Left renal pelvis (tissue), 4 donors: Measurements from ENCODE around the gene GLRA1. TPM values are rescaled to one million over a fixed set of nuclear protein-coding genes. Genes with fewer than 3 reads are reported as not detected.
"Not testable (repeated sequence)": the region's sequence is repeated elsewhere in the genome, so short reads cannot be mapped to it uniquely, and the experiment has no call there.

Experiments
- DNase-seq, 4 donors: peaks; one replicate each; pipeline ENCODE4 v3.0.0-alpha.2; 2013; ENCODE audit warnings: low read depth in 4 of 4, low spot score in 3 of 4
- polyA plus RNA-seq, 4 donors: library from polyadenylated mRNA; unstranded; fragments of 120-200 nt; gene quantifications; one replicate each; pipeline ENCODE4 v1.2.1, GENCODE V29; 2013; ENCODE audit not compliant: insufficient read length in 4 of 4

Gene GLRA1
- polyA plus RNA-seq, 4 donors, result not detected

- no peak for DNase-seq
Observed at GRCh38 chr5:151886546-151887275, 37.9 kb downstream of the GLRA1 start.

GRCh38 chr5:151885138-151885908 lies 39.3 kb downstream of the GLRA1 start:
- DNase-seq, result no peak

DNA sequence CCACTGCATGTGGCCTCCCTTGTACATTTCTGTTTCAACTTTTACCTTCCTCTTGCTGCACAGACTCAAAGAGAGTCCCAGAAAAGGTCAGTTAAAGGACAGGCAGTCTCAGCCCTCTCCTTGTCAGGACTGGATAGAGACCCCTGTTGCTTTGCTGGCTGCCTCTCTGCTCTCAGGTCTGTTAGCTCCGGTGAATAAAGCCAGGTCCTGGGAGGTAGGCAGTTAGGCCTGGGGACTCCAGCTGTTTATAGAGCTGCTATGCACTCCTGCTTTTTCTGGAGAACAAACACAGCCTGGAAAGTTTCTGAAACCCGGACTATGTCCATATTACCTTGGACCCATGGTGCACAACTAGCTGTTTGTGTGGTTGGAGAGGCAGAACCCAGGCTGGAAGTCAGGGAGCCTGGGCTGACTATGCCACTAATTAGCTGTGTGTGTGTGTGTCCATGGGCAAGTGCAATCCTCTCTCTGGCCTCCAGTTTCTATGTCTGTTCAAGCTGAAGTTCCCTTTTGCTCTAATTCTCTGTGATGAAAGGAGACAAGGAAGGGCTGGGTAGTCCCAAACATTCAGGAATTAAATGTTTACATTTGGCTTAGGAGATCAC lies 42.9 kb downstream of the GLRA1 start:
- no peak for DNase-seq

- no peak for DNase-seq
Observed at GRCh38 chr5:151880324-151880723, 44.3 kb downstream of the GLRA1 start.

- no peak for DNase-seq
Observed at GRCh38 chr5:151873701-151874100, 51.0 kb downstream of the GLRA1 start.

DNA sequence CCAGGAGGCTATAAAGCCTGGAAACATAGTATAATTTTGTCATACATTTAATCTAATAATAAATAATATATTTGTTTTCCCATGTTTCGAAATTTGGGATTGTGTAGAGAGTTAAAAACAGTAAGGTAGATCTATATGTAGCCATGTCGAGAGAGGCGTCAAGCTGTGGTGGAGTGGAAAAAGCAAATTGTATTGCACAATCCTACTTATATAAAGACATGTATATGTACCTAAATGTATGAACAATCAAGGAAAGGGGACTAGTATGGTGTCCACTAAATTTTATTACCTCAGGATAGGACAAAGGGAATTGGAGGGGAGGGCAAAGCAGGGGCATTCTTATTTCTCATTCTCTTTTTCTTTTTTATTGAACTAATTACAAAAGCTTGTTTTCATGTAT lies 52.0 kb downstream of the GLRA1 start:
- DNase-seq, result no peak

DNA sequence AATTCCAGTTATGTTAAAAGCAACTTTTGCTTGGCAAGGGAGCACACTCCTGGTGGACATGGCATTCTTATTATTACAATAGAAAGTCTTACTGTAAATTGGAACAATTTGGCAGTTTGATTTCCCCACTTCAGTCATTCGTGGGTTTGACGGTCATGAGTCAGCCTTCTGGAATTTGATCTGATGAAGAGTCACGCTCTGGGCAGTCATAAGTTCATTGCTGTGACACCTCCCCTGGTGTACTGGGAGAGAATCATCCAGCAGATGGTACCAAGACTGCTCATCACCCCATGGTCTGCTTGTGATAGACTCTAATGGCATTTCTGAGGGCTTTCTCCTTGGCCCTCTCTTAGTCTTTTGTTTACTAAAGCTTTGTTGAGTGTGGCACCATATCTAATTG lies 53.8 kb downstream of the GLRA1 start:
- no peak for DNase-seq

DNA sequence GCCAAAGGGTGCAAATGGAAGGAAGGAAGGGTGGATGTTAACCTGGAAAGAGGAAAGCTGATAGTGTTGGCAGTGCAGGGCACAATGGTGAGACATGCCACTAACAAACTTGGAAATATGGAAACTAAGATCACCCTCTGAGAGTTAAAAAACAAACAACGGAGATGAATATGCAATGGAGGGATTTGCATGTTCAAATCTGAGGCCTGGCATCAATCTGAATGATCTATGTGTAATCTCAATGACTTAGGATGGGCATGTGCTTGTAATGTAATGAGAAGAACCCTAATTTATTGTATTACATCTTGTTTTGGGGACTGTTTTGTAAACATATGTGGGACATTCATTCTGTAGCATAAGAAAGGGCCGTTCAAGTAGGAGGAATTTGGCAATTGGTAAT lies 54.4 kb downstream of the GLRA1 start:
- no peak for DNase-seq

DNA sequence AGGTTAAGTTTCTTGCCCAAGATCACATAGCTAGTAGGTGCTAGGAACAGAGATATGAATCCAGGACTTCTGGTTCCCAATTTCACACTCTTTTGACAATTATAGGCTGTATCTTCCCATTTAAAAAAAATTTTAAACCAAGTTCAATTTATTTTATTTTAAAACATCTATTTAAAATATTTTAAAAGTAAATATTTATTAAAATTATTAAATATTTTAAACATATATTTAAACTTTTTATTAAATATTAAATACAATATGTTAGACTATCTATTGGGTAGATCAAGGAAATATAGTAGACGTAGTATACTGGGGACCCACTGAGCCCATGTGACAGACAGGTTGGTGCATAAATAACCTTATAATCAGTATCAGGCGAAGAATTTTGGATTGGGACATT lies 54.8 kb downstream of the GLRA1 start:
- DNase-seq, result no peak

DNA sequence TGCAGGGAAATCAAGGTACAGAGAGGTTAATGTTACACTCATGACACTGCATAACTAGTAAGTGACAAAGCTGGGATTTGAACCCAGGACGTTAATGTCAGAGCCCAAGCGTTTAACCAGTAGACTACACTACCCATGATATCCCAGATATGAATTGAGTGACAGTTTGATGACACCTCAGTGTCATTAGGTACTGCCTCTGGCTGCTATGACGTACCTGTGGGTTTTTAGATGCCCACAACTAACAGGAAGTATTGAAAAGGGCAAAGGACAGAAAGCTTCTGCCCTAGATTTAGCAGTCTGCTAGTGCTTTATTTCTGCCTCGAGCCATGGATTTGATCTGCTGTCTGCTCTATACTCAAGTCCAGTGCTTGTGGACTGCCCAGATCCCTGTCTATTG lies 56.2 kb downstream of the GLRA1 start:
- no peak for DNase-seq

- no peak for DNase-seq
Observed at GRCh38 chr5:151864061-151864748, 60.4 kb downstream of the GLRA1 start.

DNA sequence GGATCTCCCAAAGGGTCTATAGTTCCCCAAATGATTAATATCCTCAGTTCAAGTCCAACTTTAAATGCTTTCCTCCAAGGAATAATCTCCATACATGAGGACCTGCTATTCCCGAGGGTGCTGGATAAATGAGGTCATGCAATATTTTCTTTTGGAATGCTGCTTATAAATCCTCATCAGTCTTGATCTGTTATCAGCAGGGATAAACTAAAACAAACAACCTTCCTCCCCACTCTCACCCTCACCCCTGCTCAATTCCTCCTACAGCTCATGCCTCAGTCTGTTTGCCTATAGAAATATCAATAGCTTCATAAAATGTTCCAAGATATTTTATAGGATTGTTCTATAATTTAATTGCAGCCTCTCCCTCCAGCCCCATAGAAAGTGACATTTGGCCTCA lies 61.1 kb downstream of the GLRA1 start:
- no peak for DNase-seq

DNA sequence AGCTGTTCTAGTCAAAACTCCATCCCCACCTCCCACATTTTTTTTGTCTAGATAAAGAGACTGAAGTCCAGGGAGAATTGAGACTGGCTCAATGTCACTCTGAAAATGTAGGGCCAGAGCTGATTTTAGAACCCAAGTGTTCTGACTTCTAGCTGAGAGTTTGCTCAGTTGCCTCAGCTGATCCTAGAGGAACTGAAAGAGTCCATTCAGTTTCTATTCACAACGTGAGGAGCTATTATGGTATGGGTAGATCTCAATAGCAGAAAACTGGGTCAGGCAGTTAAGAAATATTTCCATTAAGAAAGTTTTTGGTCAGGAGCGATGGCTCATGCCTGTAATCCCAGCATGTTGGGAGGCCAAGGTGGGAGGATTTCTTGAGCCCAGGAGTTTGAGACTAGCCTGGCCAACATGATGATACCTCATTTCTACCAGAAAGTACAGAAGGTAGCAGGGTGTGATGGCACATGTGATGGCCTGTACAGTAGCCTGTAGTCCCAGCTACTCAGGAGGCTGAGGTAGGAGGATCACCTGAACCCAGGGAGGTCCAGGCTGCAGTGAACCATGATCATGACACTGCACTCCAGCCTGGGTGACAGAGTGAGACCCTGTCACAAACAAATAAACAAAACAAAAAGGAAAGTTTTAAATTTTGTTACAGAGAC lies 61.7 kb downstream of the GLRA1 start:
- no peak for DNase-seq

DNA sequence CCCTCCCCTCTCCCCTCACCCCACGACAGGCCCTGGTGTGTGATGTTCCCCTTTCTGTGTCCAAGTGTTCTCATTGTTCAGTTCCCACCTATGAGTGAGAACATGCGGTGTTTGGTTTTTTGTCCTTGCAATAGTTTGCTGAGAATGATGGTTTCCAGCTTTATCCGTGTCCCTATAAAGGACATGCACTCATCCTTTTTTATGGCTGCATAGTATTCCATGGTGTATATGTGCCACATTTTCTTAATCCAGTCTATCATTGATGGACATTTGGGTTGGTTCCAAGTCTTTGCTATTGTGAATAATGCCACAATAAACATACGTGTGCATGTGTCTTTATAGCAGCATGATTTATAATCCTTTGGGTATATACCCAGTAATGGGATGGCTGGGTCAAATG lies 63.8 kb downstream of the GLRA1 start:
- not testable (repeated sequence) for DNase-seq

GRCh38 chr5:151856861-151857260 lies 67.8 kb downstream of the GLRA1 start:
- no peak for DNase-seq

DNA sequence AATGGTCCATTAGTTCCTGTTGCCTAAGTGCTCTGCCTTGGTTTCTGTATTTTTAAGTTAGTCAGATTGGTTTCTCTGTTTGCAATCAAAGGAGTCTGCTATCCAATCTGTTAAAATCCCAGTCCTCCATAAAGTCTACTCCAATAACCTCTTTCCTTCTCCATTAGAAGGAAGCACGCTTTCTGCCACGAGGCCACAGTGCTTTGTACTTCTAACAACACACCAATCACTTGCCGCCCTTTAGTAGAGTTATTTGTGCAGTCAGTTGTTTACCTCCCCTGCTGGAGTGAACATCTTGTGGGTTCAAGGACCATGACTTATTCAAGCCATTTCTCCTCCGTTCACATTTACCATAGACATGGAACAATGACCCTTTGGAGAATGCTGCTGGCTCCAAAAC lies 69.0 kb downstream of the GLRA1 start:
- no peak for DNase-seq

DNA sequence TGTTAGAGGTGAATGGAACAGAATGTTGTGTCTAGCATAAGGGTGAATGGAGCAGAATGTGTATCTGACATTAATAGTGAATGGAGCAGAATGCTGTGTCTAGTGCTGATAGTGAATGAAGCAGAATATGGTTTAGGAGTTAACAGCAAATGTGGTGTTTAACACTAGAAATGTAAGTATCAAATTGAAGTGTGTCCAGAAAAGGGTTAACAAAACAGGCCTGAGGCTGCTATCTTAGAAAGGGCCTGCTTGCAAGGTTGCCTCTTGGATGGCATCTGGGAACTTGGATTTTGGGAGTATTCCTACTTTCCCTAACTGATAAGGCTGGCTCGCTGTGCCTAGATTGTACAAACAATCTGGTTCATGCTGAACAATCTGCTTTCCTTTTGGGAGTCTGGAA lies 76.8 kb downstream of the GLRA1 start:
- no peak for DNase-seq

- DNase-seq, result no peak
Observed at GRCh38 chr5:151846765-151847164, 77.9 kb downstream of the GLRA1 start.

- DNase-seq, result not testable (repeated sequence)
Observed at GRCh38 chr5:151832843-151833242, 91.8 kb downstream of the GLRA1 start.

DNA sequence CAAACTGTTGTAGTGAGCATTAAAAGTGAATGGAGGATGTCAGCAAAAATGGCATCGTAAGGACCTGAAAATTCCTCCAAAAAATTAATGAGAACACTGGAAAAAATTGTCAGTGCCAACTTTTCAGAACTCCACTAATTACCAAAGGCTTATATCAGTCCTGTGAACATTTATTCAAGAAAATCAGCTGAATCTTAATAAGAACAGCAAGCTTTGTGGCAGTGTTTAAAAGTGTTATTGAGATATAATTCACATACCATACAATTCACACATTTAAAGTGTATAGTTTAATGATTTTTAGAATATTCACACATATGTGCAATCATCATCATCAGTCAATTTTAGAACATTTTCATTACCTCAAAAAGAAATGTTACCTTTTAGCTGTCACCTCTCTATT lies 95.3 kb downstream of the GLRA1 start:
- no peak for DNase-seq

- peak; percentile 31 to 45 (median 36) for DNase-seq
Observed at GRCh38 chr5:151825445-151825844, 99.2 kb downstream of the GLRA1 start.
